Stimulated activated CD8-positive, alpha-beta memory T cell treated with anti-CD3 and anti-CD28 coated beads, Interleukin-15, amount 100 ng/mL, for 4 hours (primary cell): Measurements from ENCODE around the gene BET1L.
"Not testable (repeated sequence)": the region's sequence is repeated elsewhere in the genome, so short reads cannot be mapped to it uniquely, and the experiment has no call there.

ENCODE experiments used
- DNase-seq, 2 donors: peaks; one replicate each; pipeline ENCODE4 v3.0.0-alpha.2; 2020; ENCODE audit warnings: low read depth in 2 of 2

BET1L gene

GRCh38 chr11:227824-228379, 20.7 kb upstream of the BET1L start:
- DNase-seq: no peak

- no peak for DNase-seq
Measured at GRCh38 chr11:225734-226453, 18.7 kb upstream of the BET1L start.

- no peak for DNase-seq
Measured at GRCh38 chr11:224424-224823, 17.2 kb upstream of the BET1L start.

GRCh38 chr11:223884-224283, 16.7 kb upstream of the BET1L start:
- DNase-seq: no peak

- no peak for DNase-seq
Measured at GRCh38 chr11:223026-223789, 16.0 kb upstream of the BET1L start.

- no peak for DNase-seq
Measured at GRCh38 chr11:221998-222789, 15.0 kb upstream of the BET1L start.

- no peak for DNase-seq
Measured at GRCh38 chr11:221539-221938, 14.3 kb upstream of the BET1L start.

- not testable (repeated sequence) for DNase-seq
Measured at GRCh38 chr11:220641-221215, 13.5 kb upstream of the BET1L start.

GRCh38 chr11:218815-219593, 11.8 kb upstream of the BET1L start:
- DNase-seq: no peak

- DNase-seq: no peak
Measured at GRCh38 chr11:217704-218103, 10.5 kb upstream of the BET1L start.

GRCh38 chr11:216081-216974, 9.1 kb upstream of the BET1L start:
- no peak for DNase-seq

- DNase-seq: no peak
Measured at GRCh38 chr11:215581-216037, 8.4 kb upstream of the BET1L start.

- no peak for DNase-seq
Measured at GRCh38 chr11:214083-214482, 6.9 kb upstream of the BET1L start.

GRCh38 chr11:213111-213510, 5.9 kb upstream of the BET1L start:
- DNase-seq: no peak

- no peak for DNase-seq
Measured at GRCh38 chr11:212150-213100, 5.2 kb upstream of the BET1L start.

GRCh38 chr11:211741-212140, 4.5 kb upstream of the BET1L start:
- DNase-seq: no peak

- no peak for DNase-seq
Measured at GRCh38 chr11:211295-211694, 4.1 kb upstream of the BET1L start.

GRCh38 chr11:210803-211180, 3.6 kb upstream of the BET1L start:
- DNase-seq: no peak
